CD4-positive, CD25-positive, alpha-beta regulatory T cell (primary cell): ENCODE data around the gene YPEL4. TPM values are rescaled to one million over a fixed set of nuclear protein-coding genes. Genes with fewer than 3 reads are reported as not detected.

ENCODE experiments used
- ATAC-seq, 2 donors: fragments of 150-1000 bp; cut with Tn5 transposase; one replicate each; pipeline ENCODE4 v1.10.0; 2021; ENCODE audit warnings: low read depth in 2 of 2, moderate number of reproducible peaks in 2 of 2, moderate library complexity in 1 of 2
- DNase-seq, 3 donors: peaks; one replicate each; pipeline versions ENCODE4 v3.0.0 to v3.0.0-alpha.2; 2012 to 2022; ENCODE audit warnings: mixed read lengths in 1 of 3
- H3K27ac ChIP-seq: one replicate; pipeline ENCODE4 v1.7.0; 2013; ENCODE audit warnings: mild to moderate bottlenecking, low read length; ENCODE audit not compliant: insufficient read depth, poor library complexity, severe bottlenecking
- H3K27me3 ChIP-seq: one replicate; pipeline ENCODE4 v1.7.0; 2013; ENCODE audit warnings: low read length; ENCODE audit not compliant: control insufficient read depth, insufficient read depth
- H3K36me3 ChIP-seq: one replicate; pipeline ENCODE4 v1.7.0; 2013; ENCODE audit warnings: mild to moderate bottlenecking, low read length, moderate library complexity; ENCODE audit not compliant: control insufficient read depth, insufficient read depth
- H3K4me1 ChIP-seq: 2 replicates; pipeline ENCODE4 v1.7.0; 2013; ENCODE audit warnings: mild to moderate bottlenecking, low read length; ENCODE audit not compliant: insufficient read depth, control insufficient read depth, poor library complexity, severe bottlenecking
- H3K4me3 ChIP-seq: one replicate; pipeline ENCODE4 v1.7.0; 2013; ENCODE audit warnings: low read depth, mild to moderate bottlenecking, low read length, moderate library complexity
- H3K9me3 ChIP-seq, 2 experiments: 1 replicate in 1 of 2; 2 replicates in 1 of 2; pipeline ENCODE4 v1.7.0; 2013; ENCODE audit warnings: low read length in 2 of 2, mild to moderate bottlenecking in 1 of 2, moderate library complexity in 1 of 2; ENCODE audit not compliant: control insufficient read depth in 2 of 2
- H3K27ac Mint-ChIP-seq, 3 donors: one replicate each; pipeline ENCODE4 v1.8.0; 2020 to 2022; ENCODE audit warnings: mild to moderate bottlenecking in 3 of 3, mixed read lengths in 3 of 3, moderate library complexity in 2 of 3
- H3K27me3 Mint-ChIP-seq: one replicate; pipeline ENCODE4 v1.8.0; 2022; ENCODE audit warnings: mild to moderate bottlenecking, mixed read lengths
- H3K36me3 Mint-ChIP-seq: one replicate; pipeline ENCODE4 v1.8.0; 2020; ENCODE audit warnings: mixed read lengths
- H3K4me1 Mint-ChIP-seq, 4 donors: one replicate each; pipeline ENCODE4 v1.8.0; 2020 to 2022; ENCODE audit warnings: mixed read lengths in 4 of 4, mild to moderate bottlenecking in 1 of 4
- H3K4me3 Mint-ChIP-seq, 4 donors: one replicate each; pipeline ENCODE4 v1.8.0; 2020 to 2022; ENCODE audit warnings: mild to moderate bottlenecking in 4 of 4, mixed read lengths in 4 of 4, moderate library complexity in 3 of 4
- H3K9me3 Mint-ChIP-seq, 7 donors: one replicate each; pipeline ENCODE4 v1.8.0; 2020 to 2022; ENCODE audit warnings: mixed read lengths in 7 of 7, mild to moderate bottlenecking in 3 of 7, moderate library complexity in 2 of 7
- polyA plus RNA-seq, 4 donors: library from polyadenylated mRNA; unstranded; fragments of 300-500 nt; fragmentation: Illumina TruSeq; gene quantifications; one replicate each; pipeline ENCODE4 v1.2.3, GENCODE V29; 2021
- total RNA-seq: library from RNA; stranded (reverse); gene quantifications from one replicate; pipeline ENCODE4 v1.2.3, GENCODE V29; 2022

The YPEL4 gene
- total and polyA plus RNA-seq, 5 donors from 2014 or later = 0.13 to 0.99 (median 0.41) TPM; not detected in 2

DNA sequence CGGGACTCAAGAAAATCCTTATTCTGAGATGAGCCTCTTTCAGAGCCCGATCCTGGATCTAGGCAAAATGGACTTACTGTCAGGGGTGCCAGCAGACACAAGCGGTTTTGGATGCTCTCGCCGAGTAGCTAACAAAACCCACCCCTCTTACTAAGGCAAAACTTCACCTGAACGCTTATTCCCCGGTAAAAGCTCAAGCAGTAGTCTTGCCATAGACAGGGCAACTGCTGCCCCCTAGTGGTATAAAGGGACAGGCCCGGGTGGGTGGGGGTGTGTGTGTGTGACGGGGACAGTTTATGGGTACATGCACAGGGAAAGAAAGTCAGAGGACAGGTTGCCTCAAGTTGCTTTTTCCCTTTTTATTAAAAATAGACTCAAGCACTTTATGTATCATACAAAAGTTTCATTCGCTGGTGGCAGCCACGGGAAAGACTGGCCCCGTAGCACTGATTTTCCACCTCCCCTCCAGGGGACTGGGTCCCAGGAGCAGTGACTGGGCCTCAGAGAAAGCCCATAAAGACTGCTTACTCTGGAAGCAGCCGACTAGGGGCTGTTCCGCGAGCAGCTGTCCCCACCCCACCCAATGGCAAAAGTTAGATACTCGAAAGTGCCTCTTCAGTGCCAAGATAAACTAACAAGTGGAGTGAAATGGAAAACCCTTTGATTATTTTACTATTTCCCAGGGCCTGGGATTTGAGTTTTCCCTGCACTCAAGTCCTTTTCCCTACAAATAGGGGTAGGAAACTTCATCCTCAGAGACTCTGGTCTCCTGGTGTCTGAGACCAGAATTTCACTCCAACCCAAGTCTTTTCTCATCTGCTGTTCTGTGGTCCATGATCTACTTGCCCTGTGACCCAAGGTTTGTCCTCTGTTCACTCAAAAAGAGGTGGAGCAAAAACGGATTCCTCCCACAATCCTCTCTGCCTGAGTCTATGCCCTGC is 4.7 kb downstream of the YPEL4 start:
- peaks cover 0 to 38% (median 18%) of the 10 kb centered on the region in 4 donors for H3K4me1 Mint-ChIP-seq
- peak; percentile 75 to 85 (median 83) for DNase-seq
- Histone ChIP-seq H3K36me3 (no peaks in the 10 kb centered on the region), H3K27me3 (peaks cover 33% of the 10 kb centered on the region), H3K4me1 (peaks cover 22% of the 10 kb centered on the region), H3K27ac (no peak overlapping the region), H3K4me3 (no peak overlapping the region), H3K9me3 (no peaks in the 10 kb centered on the region)
- peaks cover 0 to 4% (median 0%) of the 10 kb centered on the region in 7 donors for H3K9me3 Mint-ChIP-seq
- H3K4me3 Mint-ChIP-seq = no peak overlapping the region
- no peak overlapping the region for H3K27ac Mint-ChIP-seq
- H3K27me3 Mint-ChIP-seq = peaks cover 84% of the 10 kb centered on the region
- ATAC-seq = peak; percentile 78 to 79
- no peaks in the 10 kb centered on the region for H3K36me3 Mint-ChIP-seq

- ATAC-seq = no peak
- DNase-seq = no peak
- peaks cover 0 to 4% (median 0%) of the 10 kb centered on the region in 7 donors for H3K9me3 Mint-ChIP-seq
- H3K9me3 ChIP-seq = no peaks in the 10 kb centered on the region
- H3K27ac Mint-ChIP-seq = no peak overlapping the region
- peaks cover 20% of the 10 kb centered on the region for H3K4me1 ChIP-seq
- peaks cover 80% of the 10 kb centered on the region for H3K27me3 Mint-ChIP-seq
- no peaks in the 10 kb centered on the region for H3K36me3 Mint-ChIP-seq
- no peak overlapping the region for H3K27ac ChIP-seq
- H3K4me1 Mint-ChIP-seq = peaks cover 0 to 36% (median 14%) of the 10 kb centered on the region in 4 donors
- H3K36me3 ChIP-seq = no peaks in the 10 kb centered on the region
- peaks cover 30% of the 10 kb centered on the region for H3K27me3 ChIP-seq
- no peak overlapping the region for H3K4me3 Mint-ChIP-seq
- no peak overlapping the region for H3K4me3 ChIP-seq
Observed at GRCh38 chr11:57643802-57644201, 5.9 kb downstream of the YPEL4 start.

DNA sequence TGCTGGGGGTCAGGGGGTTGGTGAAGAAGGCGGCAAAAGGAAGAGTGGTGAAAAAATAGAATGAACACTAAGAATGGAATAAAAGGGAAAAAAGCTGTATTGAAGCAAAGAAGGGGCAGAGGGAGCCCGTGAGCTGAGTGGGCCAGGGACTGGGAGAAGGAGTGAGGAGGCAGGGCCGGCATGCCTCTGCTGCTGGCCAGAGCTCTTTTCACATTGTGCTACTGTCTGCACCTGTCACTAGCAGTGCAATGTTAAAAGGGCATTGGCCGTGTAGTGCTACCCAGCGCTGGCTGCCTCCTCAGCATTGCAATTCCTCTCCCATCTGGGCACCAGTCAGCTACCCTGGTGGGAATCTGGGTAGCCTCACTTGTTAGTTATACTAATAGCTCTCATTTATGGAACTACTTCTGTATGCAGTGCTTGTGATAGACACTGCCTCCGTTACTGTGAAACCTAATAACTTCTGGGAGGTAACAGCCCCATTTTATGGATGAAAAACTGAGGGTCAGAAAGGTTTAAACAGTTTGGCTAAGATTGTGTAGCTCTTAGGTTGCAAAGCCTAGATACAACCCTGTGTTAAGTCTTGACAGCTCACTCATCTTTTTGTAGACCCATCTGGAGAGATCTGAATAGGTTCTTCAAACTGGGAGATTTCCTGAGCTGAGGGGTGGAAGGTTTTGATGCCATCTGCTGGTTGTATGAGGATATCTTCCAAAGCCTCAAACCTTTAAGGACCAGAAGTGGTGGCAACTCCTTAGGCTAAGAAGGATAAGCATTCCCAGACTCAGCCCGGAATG is 8.5 kb downstream of the YPEL4 start:
- no peak overlapping the region for H3K4me3 ChIP-seq
- H3K36me3 ChIP-seq = no peaks in the 10 kb centered on the region
- no peak overlapping the region for H3K27ac Mint-ChIP-seq
- H3K4me3 Mint-ChIP-seq = peak overlapping the region in 2 of 4 donors; percentile 59 to 66
- DNase-seq = peak in 2 of 3 donors; percentile 36 to 69
- H3K27me3 ChIP-seq = peaks cover 15% of the 10 kb centered on the region
- peak; percentile 22 to 25 for ATAC-seq
- peaks cover 80% of the 10 kb centered on the region for H3K27me3 Mint-ChIP-seq
- H3K36me3 Mint-ChIP-seq = no peaks in the 10 kb centered on the region
- peaks cover 20% of the 10 kb centered on the region for H3K4me1 ChIP-seq
- H3K9me3 Mint-ChIP-seq = no peaks in the 10 kb centered on the region
- H3K27ac ChIP-seq = no peak overlapping the region
- H3K4me1 Mint-ChIP-seq = peaks cover 0 to 28% (median 9%) of the 10 kb centered on the region in 4 donors
- H3K9me3 ChIP-seq = no peaks in the 10 kb centered on the region

GRCh38 chr11:57640068-57640800 is 9.5 kb downstream of the YPEL4 start:
- H3K27ac Mint-ChIP-seq = no peak overlapping the region
- no peaks in the 10 kb centered on the region for H3K9me3 Mint-ChIP-seq
- H3K4me3 Mint-ChIP-seq = peak overlapping the region; percentile 22 to 88 (median 50)
- H3K4me3 ChIP-seq = no peak overlapping the region
- H3K27me3 Mint-ChIP-seq = peaks cover 74% of the 10 kb centered on the region
- no peak for DNase-seq
- H3K9me3 ChIP-seq = no peaks in the 10 kb centered on the region
- H3K27ac ChIP-seq = no peak overlapping the region
- H3K4me1 Mint-ChIP-seq = peaks cover 0 to 28% (median 9%) of the 10 kb centered on the region in 4 donors
- peaks cover 20% of the 10 kb centered on the region for H3K4me1 ChIP-seq
- no peak for ATAC-seq
- no peaks in the 10 kb centered on the region for H3K36me3 ChIP-seq
- H3K36me3 Mint-ChIP-seq = no peaks in the 10 kb centered on the region
- peaks cover 8% of the 10 kb centered on the region for H3K27me3 ChIP-seq

GRCh38 chr11:57639321-57640067 is 10.2 kb downstream of the YPEL4 start:
- ATAC-seq (peak in 1 of 2 donors; percentile 23), DNase-seq (no peak)
- Mint-ChIP-seq H3K27me3 (peaks cover 74% of the 10 kb centered on the region), H3K36me3 (no peaks in the 10 kb centered on the region), H3K4me3 (peak overlapping the region; percentile 76 to 91 (median 85)), H3K4me1 (peaks cover 0 to 28% (median 6%) of the 10 kb centered on the region in 4 donors), H3K27ac (no peak overlapping the region), H3K9me3 (no peaks in the 10 kb centered on the region)
- H3K9me3 ChIP-seq = no peaks in the 10 kb centered on the region
- H3K4me1 ChIP-seq = peaks cover 20% of the 10 kb centered on the region
- no peak overlapping the region for H3K4me3 ChIP-seq
- no peaks in the 10 kb centered on the region for H3K36me3 ChIP-seq
- H3K27me3 ChIP-seq = peaks cover 4% of the 10 kb centered on the region
- H3K27ac ChIP-seq = no peak overlapping the region

DNA sequence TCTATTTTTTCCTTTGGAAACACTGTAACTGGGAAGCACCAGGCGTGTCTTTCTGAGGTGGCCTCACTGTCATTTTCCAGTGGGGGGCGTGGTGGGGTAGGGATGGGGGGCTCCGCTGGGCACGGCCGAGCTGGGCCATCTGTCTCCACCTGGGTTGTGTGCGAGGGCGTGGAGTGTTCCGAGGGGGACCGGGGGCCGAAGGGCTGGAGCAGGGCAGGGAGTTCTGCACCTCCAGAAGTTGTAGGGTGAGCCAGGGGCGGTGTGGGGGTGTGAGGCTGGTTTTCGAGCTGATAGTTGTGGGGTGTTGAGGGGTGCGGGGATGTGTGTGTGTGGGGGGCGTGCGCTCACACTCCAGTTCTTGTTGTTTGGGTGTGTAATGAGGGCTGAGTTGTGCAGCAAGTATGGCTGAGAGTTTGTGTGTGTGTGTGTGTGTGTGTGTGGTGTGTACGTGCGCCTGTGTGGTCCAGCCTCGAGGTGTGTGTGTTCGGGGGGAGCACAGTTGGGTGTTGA is 10.8 kb downstream of the YPEL4 start:
- Histone ChIP-seq H3K36me3 (no peaks in the 10 kb centered on the region), H3K9me3 (no peaks in the 10 kb centered on the region), H3K4me3 (peak overlapping the region; percentile 75), H3K4me1 (peaks cover 20% of the 10 kb centered on the region), H3K27me3 (peaks cover 4% of the 10 kb centered on the region), H3K27ac (no peak overlapping the region)
- Mint-ChIP-seq H3K27ac (peak overlapping the region in 2 of 3 donors; percentile 32 to 79), H3K4me1 (peaks cover 0 to 28% (median 6%) of the 10 kb centered on the region in 4 donors), H3K27me3 (peaks cover 72% of the 10 kb centered on the region), H3K36me3 (no peaks in the 10 kb centered on the region), H3K9me3 (peaks cover 0 to 2% (median 0%) of the 10 kb centered on the region in 7 donors), H3K4me3 (peak overlapping the region; percentile 76 to 91 (median 85))
- DNase-seq (peak in 1 of 3 donors; percentile 19), ATAC-seq (peak in 1 of 2 donors; percentile 21)
